Suppressor macrophage treated with lipopolysaccharide for 4 hours (primary cell): ENCODE results near the gene TMEM101.
"Not testable (repeated sequence)": the region's sequence is repeated elsewhere in the genome, so short reads cannot be mapped to it uniquely, and the experiment has no call there.

Experiments used
- DNase-seq: peaks from one replicate; pipeline ENCODE4 v3.0.0-alpha.2; 2020

Gene TMEM101

GRCh38 chr17:44014437-44015172 is at the start of gene TMEM101:
Gene TMEM101 (minus strand): TSS chr17:44014963. CDS start chr17:44014952, 11 bp downstream.
- peak; percentile 95 for DNase-seq

- no peak for DNase-seq
Measured at GRCh38 chr17:44063704-44064639, 49.2 kb upstream of the TMEM101 start.

GRCh38 chr17:44062871-44063270 is 48.1 kb upstream of the TMEM101 start:
- DNase-seq, result no peak

- DNase-seq, result no peak
Measured at GRCh38 chr17:44061446-44061845, 46.7 kb upstream of the TMEM101 start.

- DNase-seq, result no peak
Measured at GRCh38 chr17:44059101-44059892, 44.5 kb upstream of the TMEM101 start.

- peak; percentile 9 for DNase-seq
Measured at GRCh38 chr17:44053125-44053872, 38.5 kb upstream of the TMEM101 start.

- no peak for DNase-seq
Measured at GRCh38 chr17:44049294-44050060, 34.7 kb upstream of the TMEM101 start.

GRCh38 chr17:44046893-44047292 is 32.1 kb upstream of the TMEM101 start:
- peak; percentile 37 for DNase-seq

- DNase-seq, result no peak
Measured at GRCh38 chr17:44045486-44045885, 30.7 kb upstream of the TMEM101 start.

- DNase-seq, result peak; percentile 78
Measured at GRCh38 chr17:44044071-44044470, 29.3 kb upstream of the TMEM101 start.

- DNase-seq, result peak; percentile 86
Measured at GRCh38 chr17:44043272-44043696, 28.5 kb upstream of the TMEM101 start.

- no peak for DNase-seq
Measured at GRCh38 chr17:44039829-44040635, 25.3 kb upstream of the TMEM101 start.

GRCh38 chr17:44038604-44039011 is 23.8 kb upstream of the TMEM101 start:
- DNase-seq, result no peak

- DNase-seq, result no peak
Measured at GRCh38 chr17:44037471-44037870, 22.7 kb upstream of the TMEM101 start.

GRCh38 chr17:44034688-44035087 is 19.9 kb upstream of the TMEM101 start:
- DNase-seq, result not testable (repeated sequence)

GRCh38 chr17:44033861-44034408 is 19.2 kb upstream of the TMEM101 start:
- DNase-seq, result no peak

- DNase-seq, result no peak
Measured at GRCh38 chr17:44030482-44030881, 15.7 kb upstream of the TMEM101 start.

GRCh38 chr17:44029736-44030135 is 15.0 kb upstream of the TMEM101 start:
- DNase-seq, result no peak

- DNase-seq, result no peak
Measured at GRCh38 chr17:44024853-44025252, 10.1 kb upstream of the TMEM101 start.

GRCh38 chr17:44024271-44024663 is 9.5 kb upstream of the TMEM101 start:
- DNase-seq, result no peak
